Adrenal gland (tissue), 5 donors: ENCODE data around the gene EHMT1.
"Not testable (repeated sequence)": the region's sequence is repeated elsewhere in the genome, so short reads cannot be mapped to it uniquely, and the experiment has no call there.

Experiments used
- CTCF ChIP-seq, 6 experiments: fragments of 450-650 bp in 4 of 6; fragments of 200-600 bp in 2 of 6; sonication (generic) in 1 of 6; IDR thresholded peaks; 1 replicate in 5 of 6; 2 replicates in 1 of 6; pipeline versions ENCODE4 v1.5.1 to v1.8.0; 2016 to 2021; ENCODE audit warnings: antibody characterized with exemption in 6 of 6, mild to moderate bottlenecking in 2 of 6, moderate library complexity in 1 of 6
- POLR2A ChIP-seq, 2 donors: fragments of 450-650 bp; IDR thresholded peaks; one replicate each; pipeline ENCODE4 v1.6.1; 2017; ENCODE audit warnings: antibody characterized with exemption in 2 of 2, mild to moderate bottlenecking in 2 of 2, moderate library complexity in 1 of 2
- donor health status: DM: no; HTN: no; CAD: no.

GRCh38 chr9:137809726-137810450 lies 191.1 kb downstream of the EHMT1 start:
- TF ChIP-seq CTCF, POLR2A (IDR thresholded peaks at IDR 0.05): not testable (repeated sequence)
